Measurements from ENCODE around the gene MUL1. TPM values are rescaled to one million over a fixed set of nuclear protein-coding genes. Genes with fewer than 3 reads are reported as not detected.

MUL1 gene
- total RNA-seq, 1 experiment from 2014 or later, result 23.4 TPM

- CTCF ChIA-PET, result no interaction called here
- Mint-ChIP-seq H3K27ac (ENCODE audit: low read depth, unreplicated experiment) (no peak overlapping the region), H3K36me3 (ENCODE audit: insufficient read depth, unreplicated experiment) (no peaks in the 10 kb centered on the region), H3K4me1 (ENCODE audit: insufficient read depth, unreplicated experiment) (peaks cover 18% of the 10 kb centered on the region), H3K27me3 (ENCODE audit: insufficient read depth, unreplicated experiment) (no peaks in the 10 kb centered on the region), H3K9me3 (ENCODE audit: unreplicated experiment) (no peaks in the 10 kb centered on the region), H3K4me3 (ENCODE audit: unreplicated experiment) (no peak overlapping the region)
- no peak for TF ChIP-seq CTCF (IDR thresholded peaks at IDR 0.05; ENCODE audit: unreplicated experiment)
- no TSS peak for BruUV-seq (replicated peaks)
- no peak for DNase-seq (ENCODE audit: unreplicated experiment)
- intact Hi-C loops (cut with micrococcal nuclease), result no loop called here
- POLR2A ChIA-PET, result interaction anchor here (0.6 kb wide), 1 partner anchor 138 kb away, joined by 4 read pairs; no protein-coding TSS in a partner anchor
Measured at GRCh38 chr1:20478057-20478635, 29.8 kb downstream of the MUL1 start.

- no peaks in the 10 kb centered on the region for H3K36me3 Mint-ChIP-seq (ENCODE audit: insufficient read depth, unreplicated experiment)
- no peak overlapping the region for H3K4me3 Mint-ChIP-seq (ENCODE audit: unreplicated experiment)
- CTCF ChIA-PET, result no interaction called here
- TF ChIP-seq CTCF (IDR thresholded peaks at IDR 0.05; ENCODE audit: unreplicated experiment), result no peak
- H3K9me3 Mint-ChIP-seq (ENCODE audit: unreplicated experiment), result no peaks in the 10 kb centered on the region
- intact Hi-C loops (cut with micrococcal nuclease), result no loop called here
- no TSS peak for BruUV-seq (replicated peaks)
- H3K27ac Mint-ChIP-seq (ENCODE audit: low read depth, unreplicated experiment), result no peak overlapping the region
- no peaks in the 10 kb centered on the region for H3K27me3 Mint-ChIP-seq (ENCODE audit: insufficient read depth, unreplicated experiment)
- POLR2A ChIA-PET, result no interaction called here
- peaks cover 17% of the 10 kb centered on the region for H3K4me1 Mint-ChIP-seq (ENCODE audit: insufficient read depth, unreplicated experiment)
- DNase-seq (ENCODE audit: unreplicated experiment), result no peak
Measured at GRCh38 chr1:20477348-20478056, 30.4 kb downstream of the MUL1 start.

GRCh38 chr1:20476265-20477038 lies 31.5 kb downstream of the MUL1 start:
- ChIA-PET POLR2A (no interaction called here), CTCF (no interaction called here)
- H3K27ac Mint-ChIP-seq (ENCODE audit: low read depth, unreplicated experiment), result no peak overlapping the region
- DNase-seq (ENCODE audit: unreplicated experiment), result peak; percentile 47
- no TSS peak for BruUV-seq (replicated peaks)
- no peaks in the 10 kb centered on the region for H3K9me3 Mint-ChIP-seq (ENCODE audit: unreplicated experiment)
- no peaks in the 10 kb centered on the region for H3K36me3 Mint-ChIP-seq (ENCODE audit: insufficient read depth, unreplicated experiment)
- peaks cover 9% of the 10 kb centered on the region for H3K4me1 Mint-ChIP-seq (ENCODE audit: insufficient read depth, unreplicated experiment)
- intact Hi-C loops (cut with micrococcal nuclease), result no loop called here
- H3K27me3 Mint-ChIP-seq (ENCODE audit: insufficient read depth, unreplicated experiment), result no peaks in the 10 kb centered on the region
- TF ChIP-seq CTCF (IDR thresholded peaks at IDR 0.05; ENCODE audit: unreplicated experiment), result no peak
- no peak overlapping the region for H3K4me3 Mint-ChIP-seq (ENCODE audit: unreplicated experiment)

GRCh38 chr1:20474996-20475395 lies 33.0 kb downstream of the MUL1 start:
- H3K4me1 Mint-ChIP-seq (ENCODE audit: insufficient read depth, unreplicated experiment), result peaks cover 4% of the 10 kb centered on the region

More at GRCh38 chr1:20474996-20475395, 33.0 kb downstream of the MUL1 start:
- DNase-seq (ENCODE audit: unreplicated experiment), result no peak
- no peak for TF ChIP-seq CTCF (IDR thresholded peaks at IDR 0.05; ENCODE audit: unreplicated experiment)
- Mint-ChIP-seq H3K27ac (ENCODE audit: low read depth, unreplicated experiment) (no peak overlapping the region), H3K9me3 (ENCODE audit: unreplicated experiment) (no peaks in the 10 kb centered on the region), H3K4me3 (ENCODE audit: unreplicated experiment) (no peak overlapping the region), H3K27me3 (ENCODE audit: insufficient read depth, unreplicated experiment) (no peaks in the 10 kb centered on the region), H3K36me3 (ENCODE audit: insufficient read depth, unreplicated experiment) (no peaks in the 10 kb centered on the region)
- intact Hi-C loops (cut with micrococcal nuclease), result no loop called here
- BruUV-seq (replicated peaks), result no TSS peak
- POLR2A ChIA-PET, result no interaction called here
- CTCF ChIA-PET, result interaction anchor here (0.7 kb wide), 1 partner anchor 139 kb away, joined by 6 read pairs; no protein-coding TSS in a partner anchor
